DND-41 (cell line): Measurements from ENCODE around the gene INMT.

ENCODE experiments used
- ATAC-seq: fragments of 200-7000 bp; cut with Tn5 transposase; 3 replicates; pipeline ENCODE4 v1.9.1; 2021; ENCODE audit warnings: low read depth; ENCODE audit not compliant: insufficient read depth
- DNase-seq: peaks from one replicate; pipeline ENCODE4 v3.0.0-alpha.2; 2020
- H2AFZ ChIP-seq: 2 replicates; pipeline ENCODE4 v1.6.0; 2012; ENCODE audit warnings: low read depth, low read length
- H3K27ac ChIP-seq: 2 replicates; pipeline ENCODE4 v1.5.1; 2012; ENCODE audit warnings: low read length, inconsistent platforms
- H3K27me3 ChIP-seq: fragments of 200-600 bp; sonication (generic); 2 replicates; pipeline ENCODE4 v1.6.0; 2012; ENCODE audit warnings: low read length, mild to moderate bottlenecking, inconsistent platforms; ENCODE audit not compliant: insufficient read depth, poor library complexity
- H3K36me3 ChIP-seq: 2 replicates; pipeline ENCODE4 v1.5.1; 2012; ENCODE audit warnings: low read length, inconsistent platforms; ENCODE audit not compliant: insufficient read depth
- H3K4me1 ChIP-seq: 2 replicates; pipeline ENCODE4 v1.5.1; 2012; ENCODE audit warnings: mild to moderate bottlenecking, low read length; ENCODE audit not compliant: insufficient read depth
- H3K4me2 ChIP-seq: 2 replicates; pipeline ENCODE4 v1.6.0; 2012; ENCODE audit warnings: mild to moderate bottlenecking, moderate library complexity, low read length, inconsistent platforms; ENCODE audit not compliant: insufficient read depth
- H3K4me3 ChIP-seq, 2 experiments: fragments of 200-600 bp in 1 of 2; shearing (Covaris generic) in 1 of 2; 2 replicates each; pipeline ENCODE4 v1.5.1; 2012 to 2016; ENCODE audit warnings: inconsistent platforms in 2 of 2, low read length in 2 of 2, mild to moderate bottlenecking in 2 of 2, low read depth in 1 of 2, moderate library complexity in 1 of 2
- H3K79me2 ChIP-seq: 2 replicates; pipeline ENCODE4 v1.6.0; 2012; ENCODE audit warnings: low read length, inconsistent platforms; ENCODE audit not compliant: insufficient read depth
- H3K9ac ChIP-seq: 2 replicates; pipeline ENCODE4 v1.6.0; 2012; ENCODE audit warnings: low read depth, mild to moderate bottlenecking, inconsistent platforms, low read length, moderate library complexity
- H3K9me3 ChIP-seq: 2 replicates; pipeline ENCODE4 v1.5.1; 2012; ENCODE audit warnings: low read length, moderate library complexity, mild to moderate bottlenecking, inconsistent platforms; ENCODE audit not compliant: insufficient read depth, severe bottlenecking
- H4K20me1 ChIP-seq: 2 replicates; pipeline ENCODE4 v1.6.0; 2012; ENCODE audit warnings: low read length; ENCODE audit not compliant: insufficient read depth
- EZH2 ChIP-seq: IDR thresholded peaks from 3 replicates; pipeline ENCODE4 v1.6.1; 2012; ENCODE audit warnings: borderline replicate concordance, low read depth, mild to moderate bottlenecking, moderate library complexity, low read length, inconsistent platforms; ENCODE audit not compliant: severe bottlenecking
- TF ChIP-seq, protein P1 (sequence below): IDR thresholded peaks from 2 replicates; pipeline ENCODE4 v1.5.1; 2012; ENCODE audit warnings: borderline replicate concordance, low read length, moderate library complexity, mild to moderate bottlenecking; ENCODE audit not compliant: poor library complexity, severe bottlenecking; ENCODE audit errors: extremely low read depth

Gene INMT

DNA sequence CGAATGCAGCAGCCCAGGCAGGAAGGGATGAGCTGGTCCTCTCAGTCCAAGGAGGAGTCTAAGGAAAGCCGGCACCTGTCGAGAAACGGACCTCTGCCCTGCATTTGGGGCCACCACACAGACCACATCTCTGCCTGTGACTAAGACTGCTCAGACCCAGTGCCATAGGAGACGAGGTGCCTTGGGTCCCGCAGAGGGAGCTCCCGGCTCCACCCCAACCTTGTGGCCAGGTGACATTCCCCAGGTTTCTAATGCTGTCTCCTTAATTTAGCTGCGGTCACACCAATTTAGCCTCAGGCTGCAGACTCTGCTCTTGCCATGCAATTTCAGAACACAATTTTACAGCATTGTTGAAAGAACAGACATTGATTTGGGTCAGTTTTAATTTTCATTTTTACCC, 46.9 kb upstream of the INMT start:
- Histone ChIP-seq H3K27me3 (peaks cover 16% of the 10 kb centered on the region), H3K9me3 (no peaks in the 10 kb centered on the region), H3K4me2 (no peak overlapping the region), H4K20me1 (0 out of 2 replicates have a peak, but pooled peaks cover 7% of the 10 kb centered on the region), H3K9ac (no peak overlapping the region), H3K4me1 (no peaks in the 10 kb centered on the region), H3K4me3 (no peak overlapping the region), H2AFZ (no peak overlapping the region), H3K36me3 (no peaks in the 10 kb centered on the region), H3K79me2 (no peaks in the 10 kb centered on the region), H3K27ac (no peak overlapping the region)
- no peak for TF ChIP-seq EZH2
- DNase-seq (no peak), ATAC-seq (no peak)

DNA sequence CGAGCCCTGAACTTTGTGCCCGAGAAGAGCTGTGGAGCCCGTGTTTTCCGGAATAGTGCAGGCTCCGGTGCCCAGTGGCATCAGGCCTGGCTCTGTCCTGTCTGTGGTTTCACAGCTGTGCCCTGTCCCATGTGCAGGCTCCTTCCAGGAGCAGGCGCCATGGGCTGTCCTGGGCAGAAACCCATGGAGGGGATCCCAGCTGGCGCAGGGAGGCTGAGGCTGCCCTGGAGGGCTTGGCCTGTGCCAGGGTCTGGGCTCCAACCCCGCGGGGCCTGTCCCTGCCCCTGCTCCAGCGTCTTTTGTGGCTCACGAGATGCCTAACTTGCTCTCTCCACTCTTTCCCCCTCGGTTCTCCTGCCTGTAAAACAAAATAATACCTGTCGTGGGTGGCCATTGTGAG, 46.3 kb upstream of the INMT start:
- H3K9me3 ChIP-seq: no peaks in the 10 kb centered on the region
- H3K27me3 ChIP-seq: peaks cover 16% of the 10 kb centered on the region
- TF ChIP-seq EZH2: no peak
- TF ChIP-seq, protein P1, sequence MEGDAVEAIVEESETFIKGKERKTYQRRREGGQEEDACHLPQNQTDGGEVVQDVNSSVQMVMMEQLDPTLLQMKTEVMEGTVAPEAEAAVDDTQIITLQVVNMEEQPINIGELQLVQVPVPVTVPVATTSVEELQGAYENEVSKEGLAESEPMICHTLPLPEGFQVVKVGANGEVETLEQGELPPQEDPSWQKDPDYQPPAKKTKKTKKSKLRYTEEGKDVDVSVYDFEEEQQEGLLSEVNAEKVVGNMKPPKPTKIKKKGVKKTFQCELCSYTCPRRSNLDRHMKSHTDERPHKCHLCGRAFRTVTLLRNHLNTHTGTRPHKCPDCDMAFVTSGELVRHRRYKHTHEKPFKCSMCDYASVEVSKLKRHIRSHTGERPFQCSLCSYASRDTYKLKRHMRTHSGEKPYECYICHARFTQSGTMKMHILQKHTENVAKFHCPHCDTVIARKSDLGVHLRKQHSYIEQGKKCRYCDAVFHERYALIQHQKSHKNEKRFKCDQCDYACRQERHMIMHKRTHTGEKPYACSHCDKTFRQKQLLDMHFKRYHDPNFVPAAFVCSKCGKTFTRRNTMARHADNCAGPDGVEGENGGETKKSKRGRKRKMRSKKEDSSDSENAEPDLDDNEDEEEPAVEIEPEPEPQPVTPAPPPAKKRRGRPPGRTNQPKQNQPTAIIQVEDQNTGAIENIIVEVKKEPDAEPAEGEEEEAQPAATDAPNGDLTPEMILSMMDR: no peak
- no peak overlapping the region for H2AFZ ChIP-seq
- H3K27ac ChIP-seq: no peak overlapping the region
- ATAC-seq (no peak), DNase-seq (no peak)
- H3K4me2 ChIP-seq: no peak overlapping the region
- 0 out of 2 replicates have a peak, but pooled peaks cover 7% of the 10 kb centered on the region for H4K20me1 ChIP-seq
- no peaks in the 10 kb centered on the region for H3K36me3 ChIP-seq
- H3K79me2 ChIP-seq: no peaks in the 10 kb centered on the region
- H3K4me3 ChIP-seq: no peak overlapping the region
- H3K9ac ChIP-seq: no peak overlapping the region
- H3K4me1 ChIP-seq: no peaks in the 10 kb centered on the region

DNA sequence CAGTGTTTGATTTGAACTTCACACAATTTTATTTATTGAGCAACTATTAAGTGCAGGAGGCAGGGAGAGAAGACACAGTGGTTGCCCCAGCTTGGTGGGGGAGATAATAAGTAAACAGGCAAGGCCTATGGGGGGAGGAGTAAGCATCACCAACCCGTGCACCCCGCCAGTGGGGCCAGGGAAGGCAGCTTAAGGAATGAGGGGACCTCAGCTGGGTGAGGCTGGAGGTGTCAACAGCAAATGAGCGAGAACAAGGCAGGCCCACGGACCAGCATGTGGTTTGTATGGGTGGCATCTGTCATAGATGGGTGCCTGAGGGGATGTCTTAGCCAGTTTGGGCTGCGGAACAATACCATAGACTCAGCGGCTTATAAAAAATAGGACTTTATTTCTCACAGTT, 45.6 kb upstream of the INMT start:
- no peak overlapping the region for H3K4me2 ChIP-seq
- H2AFZ ChIP-seq: no peak overlapping the region
- H3K4me3 ChIP-seq: no peak overlapping the region
- no peak overlapping the region for H3K27ac ChIP-seq
- no peak for ATAC-seq
- H4K20me1 ChIP-seq: 0 out of 2 replicates have a peak, but pooled peaks cover 7% of the 10 kb centered on the region
- H3K79me2 ChIP-seq: no peaks in the 10 kb centered on the region
- H3K4me1 ChIP-seq: no peaks in the 10 kb centered on the region
- H3K9ac ChIP-seq: no peak overlapping the region
- H3K9me3 ChIP-seq: no peaks in the 10 kb centered on the region
- no peaks in the 10 kb centered on the region for H3K36me3 ChIP-seq
- H3K27me3 ChIP-seq: peaks cover 16% of the 10 kb centered on the region
- TF ChIP-seq, protein P1: no peak
- DNase-seq: no peak

DNA sequence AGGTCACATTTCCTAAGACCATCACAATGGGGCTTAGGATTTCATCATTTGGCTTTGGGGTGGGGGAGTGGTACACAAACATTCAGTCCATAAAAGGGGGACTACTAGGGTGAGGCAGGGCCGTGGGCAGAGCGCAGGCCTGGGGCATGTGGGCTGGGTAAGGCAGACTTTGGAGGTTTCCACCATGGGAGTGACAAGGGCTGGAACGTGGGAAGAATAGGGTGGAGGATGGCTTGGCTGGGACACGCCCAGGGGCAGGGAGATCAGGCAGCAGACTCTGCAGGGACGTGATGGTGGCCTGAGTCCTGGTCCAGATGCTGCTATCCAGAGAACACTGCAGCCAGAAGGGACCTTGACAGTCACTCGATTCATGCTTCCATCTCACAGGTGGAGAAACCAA, 45.0 kb upstream of the INMT start:
- H3K4me2 ChIP-seq: no peak overlapping the region

More for the DNA sequence above, 45.0 kb upstream of the INMT start:
- no peaks in the 10 kb centered on the region for H3K36me3 ChIP-seq
- peaks cover 14% of the 10 kb centered on the region for H3K27me3 ChIP-seq
- DNase-seq: no peak
- no peak for ATAC-seq
- H3K4me1 ChIP-seq: no peaks in the 10 kb centered on the region
- H4K20me1 ChIP-seq: 0 out of 2 replicates have a peak, but pooled peaks cover 2% of the 10 kb centered on the region
- no peak overlapping the region for H3K9ac ChIP-seq
- H3K4me3 ChIP-seq: no peak overlapping the region
- no peaks in the 10 kb centered on the region for H3K9me3 ChIP-seq
- no peak overlapping the region for H3K27ac ChIP-seq
- TF ChIP-seq, protein P1: no peak
- no peak for TF ChIP-seq EZH2
- no peak overlapping the region for H2AFZ ChIP-seq
- H3K79me2 ChIP-seq: no peaks in the 10 kb centered on the region
